Retinal pigment epithelial cell (primary cell): ENCODE data around the gene PLPPR4.

ENCODE experiments used
- DNase-seq: peaks from one replicate; pipeline ENCODE4 v3.0.0-alpha.2; 2010; ENCODE audit warnings: low read depth
- H3K4me3 ChIP-seq: 2 replicates; pipeline ENCODE4 v1.5.1; 2011; ENCODE audit warnings: mild to moderate bottlenecking, low read length, control low read depth, moderate library complexity
- CTCF ChIP-seq: conservative IDR thresholded peaks from 2 replicates; pipeline ENCODE4 v1.5.1; 2011; ENCODE audit warnings: low read depth, low read length, control low read depth, inconsistent platforms

Gene PLPPR4

DNA sequence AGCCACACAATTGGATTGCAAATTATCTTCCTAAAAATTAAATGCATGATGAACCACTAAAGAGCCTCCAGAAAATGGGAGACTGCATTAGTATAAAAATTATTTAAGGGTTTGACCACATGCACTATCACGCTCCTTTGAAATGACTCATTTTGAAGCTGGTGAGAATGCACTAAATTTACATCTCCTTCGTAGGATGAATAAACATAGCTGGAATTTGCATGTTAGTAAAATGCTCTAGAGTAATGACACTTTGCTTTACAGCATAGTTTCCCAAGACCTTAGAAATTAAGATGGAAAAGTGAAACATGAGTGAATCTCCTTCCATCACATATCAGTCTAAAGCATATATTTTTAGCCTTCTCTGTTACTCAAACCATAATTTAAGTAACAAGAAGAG, 2.4 kb downstream of the PLPPR4 start:
- no peak for DNase-seq
- H3K4me3 ChIP-seq = no peak overlapping the region
- TF ChIP-seq CTCF = no peak

GRCh38 chr1:99268021-99268420, 3.7 kb downstream of the PLPPR4 start:
- no peak for TF ChIP-seq CTCF
- H3K4me3 ChIP-seq = no peak overlapping the region
- DNase-seq = no peak

DNA sequence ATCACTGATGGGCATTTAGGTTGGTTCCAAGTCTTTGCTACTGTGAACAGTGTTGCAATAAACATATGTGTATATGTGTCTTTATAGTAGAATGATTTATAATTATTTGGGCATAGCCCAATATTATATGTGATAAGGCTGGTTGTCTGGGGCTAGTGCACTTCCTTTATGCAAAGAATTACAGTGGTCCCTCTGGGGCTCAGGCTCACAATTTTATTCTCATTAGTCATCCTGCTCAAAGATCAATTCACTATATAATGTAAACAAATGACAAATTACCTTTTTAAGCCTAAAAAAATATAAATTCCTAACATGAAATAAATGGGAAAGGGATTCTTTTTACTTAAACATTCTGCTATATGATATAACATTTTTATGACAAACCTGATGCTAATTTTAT, 5.0 kb downstream of the PLPPR4 start:
- TF ChIP-seq CTCF = no peak
- no peak overlapping the region for H3K4me3 ChIP-seq
- DNase-seq = no peak

DNA sequence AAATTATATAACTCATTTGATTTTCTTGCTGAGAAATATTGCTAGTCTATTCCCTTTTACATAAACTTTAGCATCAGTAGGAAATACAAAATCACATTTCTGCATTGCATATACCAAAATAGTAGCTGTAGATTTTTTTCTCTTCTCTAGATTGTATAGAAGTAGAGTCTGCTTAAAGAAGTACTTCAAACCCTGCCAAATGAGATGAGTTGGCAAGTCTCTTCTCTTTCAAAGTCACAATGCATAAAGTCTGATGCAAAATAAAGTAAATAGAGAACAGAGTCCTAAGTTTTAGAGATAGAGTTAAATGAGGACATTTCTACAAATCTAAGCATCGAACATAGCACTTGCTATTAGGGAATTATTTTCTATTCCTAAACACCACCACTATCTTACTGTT, 6.4 kb downstream of the PLPPR4 start:
- H3K4me3 ChIP-seq = no peak overlapping the region
- DNase-seq = no peak
- no peak for TF ChIP-seq CTCF

DNA sequence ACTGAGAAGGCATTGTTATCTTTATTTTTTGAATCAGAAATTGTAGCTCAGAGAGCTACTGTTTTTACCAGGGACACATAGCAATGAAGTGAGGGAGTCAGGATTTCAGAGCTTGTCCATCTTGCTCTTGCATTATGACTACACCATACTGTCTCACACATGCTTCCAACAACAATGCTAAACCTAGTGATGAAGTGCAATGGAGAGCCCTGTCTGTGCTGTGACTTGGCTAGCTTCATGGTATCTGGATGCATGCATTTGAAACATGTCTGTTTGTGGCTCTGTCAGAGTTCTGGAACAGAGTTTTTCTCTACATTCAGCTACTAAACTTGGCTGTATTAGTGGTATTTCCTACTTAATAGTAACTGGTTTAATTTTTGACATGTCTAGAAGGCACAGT, 7.0 kb downstream of the PLPPR4 start:
- DNase-seq = no peak
- no peak overlapping the region for H3K4me3 ChIP-seq
- TF ChIP-seq CTCF = no peak

DNA sequence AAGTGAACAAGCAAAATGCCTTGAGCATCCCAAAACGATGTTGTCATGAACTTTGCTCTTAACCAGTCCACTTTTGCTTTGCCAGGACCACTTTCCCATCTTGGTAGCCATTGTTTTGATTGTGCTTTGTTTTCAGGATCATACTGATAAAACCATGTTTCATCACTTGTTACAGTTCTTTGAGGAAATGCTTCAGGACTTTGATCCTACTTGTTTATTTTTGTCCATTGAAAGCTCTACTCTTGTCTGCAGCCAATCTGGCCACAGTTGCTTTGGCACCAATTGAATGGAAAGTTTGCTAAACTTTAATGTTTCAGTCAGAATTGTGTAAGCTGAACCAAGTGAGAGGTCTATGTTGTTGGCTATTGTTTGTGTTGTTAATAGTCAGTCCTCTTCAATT, 12.8 kb downstream of the PLPPR4 start:
- no peak for TF ChIP-seq CTCF
- no peak for DNase-seq
- no peak overlapping the region for H3K4me3 ChIP-seq

DNA sequence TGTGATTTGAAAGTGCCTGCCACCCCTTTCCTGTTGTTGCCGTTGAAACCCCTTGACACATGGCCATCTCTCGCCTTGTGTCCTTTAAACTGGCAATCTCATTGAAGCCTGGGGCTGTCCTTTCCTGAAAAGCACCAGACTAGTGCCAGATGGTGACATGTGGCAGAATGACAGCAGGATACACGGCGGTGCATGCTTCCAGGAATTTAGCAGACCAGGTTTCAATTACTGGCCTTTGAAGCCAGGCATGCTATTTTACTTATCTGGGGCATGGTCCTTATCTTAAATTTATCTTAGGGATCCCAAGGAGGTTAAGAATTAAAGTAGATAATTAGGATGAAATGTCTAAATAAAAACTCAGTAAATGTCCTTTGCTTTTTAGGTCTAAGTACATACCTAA, 15.2 kb downstream of the PLPPR4 start:
- no peak overlapping the region for H3K4me3 ChIP-seq
- no peak for TF ChIP-seq CTCF

More for the DNA sequence above, 15.2 kb downstream of the PLPPR4 start:
- no peak for DNase-seq
